LNCAP (cell line): ENCODE data around the gene SORBS1.

Experiments
- TF ChIP-seq, protein P1 (sequence below): fragments of 450-650 bp; IDR thresholded peaks from 2 replicates; pipeline ENCODE4 v1.5.1; 2017; ENCODE audit warnings: mild to moderate bottlenecking

The SORBS1 gene

GRCh38 chr10:95503001-95503400 lies 58.2 kb downstream of the SORBS1 start:
- TF ChIP-seq, protein P1, sequence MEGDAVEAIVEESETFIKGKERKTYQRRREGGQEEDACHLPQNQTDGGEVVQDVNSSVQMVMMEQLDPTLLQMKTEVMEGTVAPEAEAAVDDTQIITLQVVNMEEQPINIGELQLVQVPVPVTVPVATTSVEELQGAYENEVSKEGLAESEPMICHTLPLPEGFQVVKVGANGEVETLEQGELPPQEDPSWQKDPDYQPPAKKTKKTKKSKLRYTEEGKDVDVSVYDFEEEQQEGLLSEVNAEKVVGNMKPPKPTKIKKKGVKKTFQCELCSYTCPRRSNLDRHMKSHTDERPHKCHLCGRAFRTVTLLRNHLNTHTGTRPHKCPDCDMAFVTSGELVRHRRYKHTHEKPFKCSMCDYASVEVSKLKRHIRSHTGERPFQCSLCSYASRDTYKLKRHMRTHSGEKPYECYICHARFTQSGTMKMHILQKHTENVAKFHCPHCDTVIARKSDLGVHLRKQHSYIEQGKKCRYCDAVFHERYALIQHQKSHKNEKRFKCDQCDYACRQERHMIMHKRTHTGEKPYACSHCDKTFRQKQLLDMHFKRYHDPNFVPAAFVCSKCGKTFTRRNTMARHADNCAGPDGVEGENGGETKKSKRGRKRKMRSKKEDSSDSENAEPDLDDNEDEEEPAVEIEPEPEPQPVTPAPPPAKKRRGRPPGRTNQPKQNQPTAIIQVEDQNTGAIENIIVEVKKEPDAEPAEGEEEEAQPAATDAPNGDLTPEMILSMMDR: no peak

DNA sequence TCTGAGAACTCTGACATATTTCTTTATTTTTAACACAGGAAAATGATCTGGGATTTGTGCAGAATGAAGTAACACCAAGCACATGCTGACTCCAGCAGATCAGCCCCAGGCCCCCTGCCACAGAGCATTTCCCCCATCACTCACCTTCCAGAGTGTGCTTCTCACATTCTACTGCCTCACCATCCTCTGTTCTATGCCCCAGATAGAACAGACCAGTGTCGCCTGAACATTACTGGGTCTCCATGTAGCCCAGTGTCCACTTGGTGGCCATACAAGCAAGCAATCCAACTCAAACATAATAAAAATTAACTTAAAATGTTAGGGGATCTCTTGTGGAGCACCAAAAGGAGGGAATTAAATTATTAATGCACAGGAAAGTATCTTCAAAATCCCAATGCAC lies 58.8 kb downstream of the SORBS1 start:
- TF ChIP-seq, protein P1: no peak

DNA sequence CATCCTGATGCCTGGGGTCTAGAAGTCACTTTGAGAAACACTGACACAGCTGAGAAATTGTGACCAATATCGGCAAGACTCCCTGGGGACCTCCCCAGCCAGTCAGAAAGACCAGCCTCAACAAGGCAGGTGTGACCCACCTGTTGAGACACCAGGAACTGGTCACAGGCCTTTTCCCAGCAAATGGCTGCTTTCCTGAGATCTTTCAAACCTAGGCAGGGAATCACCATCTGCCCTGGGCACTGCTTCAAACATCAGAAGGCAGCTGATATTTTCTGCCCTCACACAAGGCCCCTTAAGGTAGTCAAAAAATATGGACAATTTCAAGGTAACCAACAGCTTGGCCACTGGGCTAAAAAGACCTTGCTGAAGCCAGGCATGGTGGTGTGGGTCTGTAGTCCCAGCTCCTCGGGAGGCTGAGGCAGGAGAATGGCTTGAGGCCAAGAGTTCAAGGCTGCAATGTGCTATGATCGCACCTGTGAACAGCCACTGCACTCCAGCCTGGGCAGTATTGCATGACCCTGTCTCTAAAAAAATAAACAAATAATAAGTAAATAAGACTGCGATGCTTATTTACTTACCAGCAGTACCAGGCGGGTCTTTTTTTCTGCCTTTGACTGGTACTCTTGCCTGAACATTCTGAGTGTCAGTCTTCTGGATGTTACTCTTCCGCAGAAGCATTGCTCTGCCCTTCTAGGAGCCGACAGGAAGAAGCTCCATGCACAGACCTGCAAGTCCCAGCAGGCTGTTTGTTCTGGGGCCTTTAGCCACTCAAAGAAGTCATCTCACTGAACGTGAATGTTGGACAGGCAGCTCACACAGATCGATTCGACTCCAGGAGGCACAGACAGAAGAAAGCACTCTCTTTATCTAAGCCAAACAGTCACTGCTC lies 59.7 kb downstream of the SORBS1 start:
- TF ChIP-seq, protein P1: no peak

DNA sequence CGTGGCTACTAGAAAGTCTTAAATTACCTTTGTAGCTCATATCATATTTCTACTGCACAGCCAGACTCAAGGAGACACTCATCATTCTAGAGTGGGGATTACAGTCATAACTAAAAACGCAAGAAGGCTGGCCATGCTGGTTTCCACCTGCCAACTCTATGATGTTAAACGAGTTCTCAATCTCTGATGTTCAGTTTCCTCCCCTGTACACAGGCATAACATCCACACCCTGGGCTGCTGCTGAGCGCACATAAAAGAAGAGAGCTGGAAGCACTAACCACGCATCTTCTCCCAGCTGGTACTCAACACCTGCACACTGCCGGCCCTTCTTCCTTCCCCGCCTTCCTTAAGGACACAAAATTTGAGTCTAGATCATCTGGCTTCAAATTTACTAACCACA lies 60.5 kb downstream of the SORBS1 start:
- TF ChIP-seq, protein P1: no peak

GRCh38 chr10:95500097-95500496 lies 61.1 kb downstream of the SORBS1 start:
- TF ChIP-seq, protein P1: no peak

- TF ChIP-seq, protein P1: no peak
Measured at GRCh38 chr10:95499482-95499989, 61.6 kb downstream of the SORBS1 start.

DNA sequence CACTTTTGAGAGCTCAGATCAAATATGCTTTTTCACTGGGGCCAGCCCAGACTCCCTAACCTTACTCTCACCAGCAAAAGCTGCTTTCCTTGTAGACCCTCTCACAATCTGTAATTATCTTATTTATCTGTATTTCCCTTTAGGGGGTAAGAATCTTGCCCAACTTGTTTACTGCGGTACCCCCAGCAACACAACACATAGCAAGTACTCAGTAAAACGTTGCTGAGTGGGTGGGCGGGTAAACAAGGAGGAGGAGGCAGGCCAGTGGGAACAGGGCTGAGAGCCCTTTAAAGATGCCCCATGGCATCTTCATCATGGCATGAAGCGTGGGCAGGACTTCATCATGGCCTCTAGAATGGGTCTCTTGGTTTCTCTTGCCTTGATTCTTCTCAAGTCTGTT lies 64.2 kb downstream of the SORBS1 start:
- TF ChIP-seq, protein P1: no peak
